Measurements from ENCODE around the gene TMEM161B.
"Not testable (repeated sequence)": the region's sequence is repeated elsewhere in the genome, so short reads cannot be mapped to it uniquely, and the experiment has no call there.

The TMEM161B gene

GRCh38 chr5:88177486-88177885 is 91.2 kb downstream of the TMEM161B start:
- not testable (repeated sequence) for DNase-seq

DNA sequence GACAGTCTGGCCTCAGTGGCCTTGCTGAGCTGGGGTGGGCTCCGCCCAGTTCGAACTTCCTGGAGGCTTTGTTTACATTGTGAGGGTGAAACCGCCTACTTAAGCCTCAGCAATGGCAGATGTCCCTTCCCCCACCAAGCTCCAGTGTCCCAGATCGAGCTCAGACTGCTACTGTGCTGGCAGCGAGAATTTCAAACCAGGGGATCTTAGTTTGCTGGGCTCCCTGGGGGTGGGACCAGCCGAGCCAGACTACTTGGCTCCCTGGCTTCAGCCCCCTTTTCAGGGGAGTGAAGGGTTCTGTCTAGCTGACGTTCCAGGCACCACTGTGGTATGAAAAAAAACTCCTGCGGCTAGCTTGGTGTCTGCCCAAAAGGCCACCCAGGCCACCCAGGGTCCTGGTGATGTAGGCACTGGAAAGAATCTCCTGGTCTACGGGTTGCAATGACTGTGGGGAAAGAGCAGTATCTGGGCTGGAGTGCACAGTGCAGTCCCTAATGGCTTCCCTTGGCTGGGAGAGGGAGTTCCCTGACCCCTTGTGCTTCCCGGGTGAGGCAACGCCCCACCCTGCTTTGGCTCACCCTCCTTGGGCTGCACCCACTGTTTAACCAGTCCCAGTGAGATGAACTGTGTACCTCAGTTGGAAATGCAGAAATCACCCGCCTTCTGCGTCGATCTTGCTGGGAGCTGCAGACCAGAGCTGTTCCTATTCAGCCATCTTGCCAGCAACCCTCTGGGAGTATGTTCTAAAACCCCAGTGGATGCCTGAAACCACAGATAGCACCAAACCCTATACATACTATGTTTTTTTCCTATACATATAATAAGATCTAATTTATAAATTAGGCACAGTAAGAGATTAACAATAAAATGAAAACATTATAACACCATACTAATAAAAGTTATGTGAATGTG is 95.5 kb downstream of the TMEM161B start:
- DNase-seq, result no peak

GRCh38 chr5:88159591-88159990 is 109.1 kb downstream of the TMEM161B start:
- DNase-seq, result no peak

DNA sequence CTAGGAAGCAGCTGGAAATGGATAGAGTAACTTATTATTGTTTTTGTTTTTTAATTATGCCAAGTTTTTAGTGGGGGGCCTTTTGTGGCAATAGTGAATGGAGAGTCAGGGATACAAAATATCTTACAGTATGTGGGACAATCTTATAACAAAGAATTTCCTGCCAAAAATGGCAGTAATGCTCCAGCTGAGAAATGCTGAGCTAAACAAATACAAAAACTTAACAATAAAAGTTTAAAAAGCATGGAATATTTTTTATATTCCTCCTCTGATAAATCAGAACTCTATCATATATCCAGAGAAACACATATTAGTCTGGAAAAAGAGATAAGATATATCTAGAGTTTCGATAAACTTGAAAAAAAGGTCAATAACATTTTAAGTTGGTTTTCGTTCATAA is 110.6 kb downstream of the TMEM161B start:
- no peak for DNase-seq

GRCh38 chr5:88154891-88155290 is 113.8 kb downstream of the TMEM161B start:
- no peak for DNase-seq

- no peak for DNase-seq
Observed at GRCh38 chr5:88150747-88151146, 117.9 kb downstream of the TMEM161B start.

GRCh38 chr5:88145611-88146467 is 122.8 kb downstream of the TMEM161B start:
- peak in 1 of 6 experiments; percentile 2 for DNase-seq

- no peak for DNase-seq
Observed at GRCh38 chr5:88145221-88145610, 123.4 kb downstream of the TMEM161B start.

Data from stimulated activated naive CD4-positive, alpha-beta T cell (primary cell).